B cell (primary cell): ENCODE data around the gene FANCD2. TPM values are rescaled to one million over a fixed set of nuclear protein-coding genes. Genes with fewer than 3 reads are reported as not detected.

Experiments
- ATAC-seq: fragments of 200-7000 bp; cut with Tn5 transposase; one replicate; pipeline ENCODE4 v1.10.0; 2021; ENCODE audit warnings: low read depth, mild to moderate bottlenecking, moderate number of reproducible peaks, moderate library complexity
- CTCF ChIA-PET: fragments of 350-600 bp; sonication (Branson Sonifier 250); formaldehyde crosslinking; loops from one replicate; lab custom pipeline; 2021; ENCODE audit warnings: antibody characterized with exemption, inconsistent platforms; lab: Charles Lee
- POLR2A ChIA-PET: fragments of 350-600 bp; sonication (Branson Sonifier 250); formaldehyde crosslinking; loops from one replicate; lab custom pipeline; 2021; ENCODE audit warnings: antibody characterized with exemption; lab: Charles Lee
- DNase-seq: peaks from one replicate; pipeline ENCODE4 v3.0.0; 2013
- H2AFZ ChIP-seq: 2 replicates; pipeline ENCODE4 v1.6.1; 2012; ENCODE audit warnings: mild to moderate bottlenecking, low read depth, low read length; ENCODE audit not compliant: insufficient read depth, poor library complexity, severe bottlenecking
- H3K27ac ChIP-seq, 2 donors: 1 replicate in 1 of 2; 2 replicates in 1 of 2; pipeline ENCODE4 v1.5.1; 2012 to 2013; ENCODE audit warnings: low read length in 2 of 2, mild to moderate bottlenecking in 2 of 2, moderate library complexity in 1 of 2
- H3K27me3 ChIP-seq, 4 experiments: fragments of 200-600 bp in 1 of 4; sonication (generic) in 1 of 4; replicated peaks in 1 of 4; 1 replicate in 2 of 4; 2 replicates in 2 of 4; pipeline versions ENCODE4 v1.6.1 to v1.7.0; 2013 to 2016; ENCODE audit warnings: low read length in 3 of 4, mild to moderate bottlenecking in 2 of 4, mixed read lengths in 1 of 4, moderate library complexity in 1 of 4; ENCODE audit not compliant: insufficient read depth in 4 of 4, control insufficient read depth in 3 of 4; ENCODE audit errors: control extremely low read depth in 1 of 4
- H3K36me3 ChIP-seq, 2 experiments: replicated peaks in 1 of 2; 1 replicate in 1 of 2; 2 replicates in 1 of 2; pipeline versions ENCODE4 v1.6.1 to v1.7.1; 2013; ENCODE audit warnings: low read length in 1 of 2; ENCODE audit not compliant: insufficient read depth in 2 of 2, control insufficient read depth in 1 of 2; ENCODE audit errors: control extremely low read depth in 1 of 2, extremely low read depth in 1 of 2
- H3K4me1 ChIP-seq, 2 donors: fragments of 200-600 bp in 1 of 2; sonication (generic) in 1 of 2; 1 replicate in 1 of 2; 2 replicates in 1 of 2; pipeline versions ENCODE4 v1.5.1 to v1.6.1; 2013 to 2017; ENCODE audit warnings: low read length in 2 of 2; ENCODE audit not compliant: control insufficient read depth in 2 of 2, insufficient read depth in 2 of 2
- H3K4me2 ChIP-seq: replicated peaks from 2 replicates; pipeline ENCODE3; 2012; ENCODE audit warnings: mild to moderate bottlenecking, low read depth, low read length; ENCODE audit not compliant: poor library complexity, severe bottlenecking
- H3K4me3 ChIP-seq, 5 experiments: fragments of 200-600 bp in 1 of 5; sonication (generic) in 1 of 5; 1 replicate in 3 of 5; 2 replicates in 2 of 5; pipeline versions ENCODE4 v1.5.1 to v1.7.0; 2011 to 2016; ENCODE audit warnings: low read length in 4 of 5, mild to moderate bottlenecking in 4 of 5, low read depth in 2 of 5, control low read depth in 1 of 5, moderate library complexity in 1 of 5; ENCODE audit not compliant: insufficient read depth in 1 of 5; ENCODE audit errors: control extremely low read depth in 1 of 5, extremely low read depth in 1 of 5
- H3K79me2 ChIP-seq: fragments of 200-600 bp; sonication (generic); one replicate; pipeline ENCODE4 v1.6.0; 2016; ENCODE audit warnings: low read length; ENCODE audit not compliant: control insufficient read depth, insufficient read depth
- H3K9ac ChIP-seq: fragments of 200-600 bp; sonication (generic); 2 replicates; pipeline ENCODE4 v1.6.1; 2017; ENCODE audit warnings: mild to moderate bottlenecking, low read length, moderate library complexity
- H3K9me3 ChIP-seq, 3 donors: one replicate each; pipeline versions ENCODE4 v1.6.1 to v1.7.1; 2013; ENCODE audit warnings: low read length in 2 of 3; ENCODE audit not compliant: control insufficient read depth in 2 of 3, insufficient read depth in 1 of 3; ENCODE audit errors: control extremely low read depth in 1 of 3
- H4K20me1 ChIP-seq: 2 replicates; pipeline ENCODE4 v1.6.0; 2012; ENCODE audit warnings: mild to moderate bottlenecking, low read length; ENCODE audit not compliant: insufficient read depth, control insufficient read depth, poor library complexity, severe bottlenecking
- H3K27ac Mint-ChIP-seq: one replicate; pipeline ENCODE4 v1.8.0; 2021; ENCODE audit warnings: mixed read lengths
- H3K27me3 Mint-ChIP-seq: one replicate; pipeline ENCODE4 v1.8.0; 2021; ENCODE audit warnings: mixed read lengths
- H3K4me1 Mint-ChIP-seq: one replicate; pipeline ENCODE4 v1.8.0; 2021; ENCODE audit warnings: mixed read lengths
- H3K4me3 Mint-ChIP-seq: one replicate; pipeline ENCODE4 v1.8.0; 2021; ENCODE audit warnings: mixed read lengths
- H3K9me3 Mint-ChIP-seq: one replicate; pipeline ENCODE4 v1.8.0; 2022; ENCODE audit warnings: mixed read lengths; ENCODE audit not compliant: insufficient read depth
- EZH2 ChIP-seq: IDR thresholded peaks from 2 replicates; pipeline ENCODE4 v1.6.1; 2012; ENCODE audit warnings: borderline replicate concordance, low read depth, mild to moderate bottlenecking, moderate library complexity, low read length; ENCODE audit not compliant: insufficient read depth, poor library complexity, severe bottlenecking
- WGBS: methylation state at CpG from one replicate; pipeline ENCODE4 v1.1.5; 2013; ENCODE audit warnings: missing lambda C conversion rate; ENCODE audit not compliant: insufficient coverage; 5-methylcytosine and 5-hydroxymethylcytosine counted together
- intact Hi-C: fragments of 100-400 bp; cut with micrococcal nuclease; formaldehyde crosslinking; loops from one replicate; pipeline ENCODE4 v1.10.0; 2022
- polyA plus RNA-seq: library from polyadenylated mRNA; depleted of rRNA; stranded (reverse); fragments of >200 nt; gene quantifications from 2 replicates; pipeline ENCODE4 v1.2.3, GENCODE V29; 2012
- total RNA-seq, 2 donors: library from RNA; stranded (reverse); fragments of 120-200 nt in 1 of 2; gene quantifications; 1 replicate in 1 of 2; 2 replicates in 1 of 2; pipeline versions ENCODE4 v1.2.3 to v1.2.4, GENCODE V29; 2013 to 2022
- TF ChIP-seq, protein P1 (sequence below): fragments of 200-600 bp; IDR thresholded peaks from one replicate; pipeline ENCODE4 v1.8.0; 2022; ENCODE audit warnings: antibody characterized with exemption, mild to moderate bottlenecking

Gene FANCD2
- total and polyA plus RNA-seq, 2 donors (not counting 1 experiment from before 2014, with no cell fraction given), result 31.7 to 65.8 TPM

- Mint-ChIP-seq H3K9me3 (no peaks in the 10 kb centered on the region), H3K27ac (peak overlapping the region; percentile 85), H3K27me3 (no peaks in the 10 kb centered on the region), H3K4me1 (peaks cover 45% of the 10 kb centered on the region), H3K4me3 (peak overlapping the region; percentile 81)
- Histone ChIP-seq H3K36me3 (peaks cover 8 to 34% of the 10 kb centered on the region in 2 experiments), H3K9ac (peak overlapping the region; percentile 17), H3K4me3 (peak overlapping the region in 2 of 5 experiments; percentile 3 to 19), H3K9me3 (peaks cover 0 to 3% (median 0%) of the 10 kb centered on the region in 3 donors), H3K4me2 (peak overlapping the region; percentile 58), H3K4me1 (peaks cover 35 to 61% of the 10 kb centered on the region in 2 donors), H3K27me3 (no peaks in the 10 kb centered on the region), H3K79me2 (peaks cover 86% of the 10 kb centered on the region), H2AFZ (no peak overlapping the region), H4K20me1 (peaks cover 53% of the 10 kb centered on the region), H3K27ac (peak overlapping the region; percentile 67 to 71)
- ATAC-seq, result no peak
- ChIA-PET CTCF (interaction anchor here (0.9 to 1.5 kb wide), 2 partner anchors 52 to 77 kb away, joined by 3 to 4 read pairs; no protein-coding TSS in a partner anchor), POLR2A (no interaction called here)
- WGBS, result 0% methylated on average over 1 of the region's 4 CpGs
- intact Hi-C loops, result loop anchor here (1.0 to 2.0 kb wide), 2 partner anchors 19 to 353 kb away; partner anchors contain the start of genes IRAK2 and TADA3
- TF ChIP-seq EZH2, result no peak
- peak; percentile 52 for DNase-seq
Observed at GRCh38 chr3:10145685-10146084, 119.4 kb downstream of the FANCD2 start.

DNA sequence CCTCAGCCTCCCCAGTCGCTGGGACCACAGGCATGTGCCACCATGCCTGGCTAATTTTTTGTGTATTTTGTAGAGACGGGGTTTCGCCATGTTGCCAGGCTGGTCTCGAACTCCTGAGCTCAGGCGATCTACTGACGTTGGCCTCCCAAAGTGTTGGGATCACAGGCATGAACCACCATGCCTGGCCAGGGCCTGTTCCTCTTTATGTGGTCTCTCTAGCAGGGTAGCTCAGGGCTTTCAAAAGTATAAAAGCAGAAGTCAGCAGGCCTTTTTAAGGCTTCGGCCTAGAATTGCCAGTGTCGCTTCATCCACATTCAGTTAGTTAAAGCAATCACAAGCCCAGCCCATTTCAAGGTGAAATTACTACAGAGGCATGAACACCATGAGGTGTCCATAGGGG is 123.0 kb downstream of the FANCD2 start:
- peaks cover 74% of the 10 kb centered on the region for H3K79me2 ChIP-seq
- no peak for TF ChIP-seq EZH2
- TF ChIP-seq, protein P1, sequence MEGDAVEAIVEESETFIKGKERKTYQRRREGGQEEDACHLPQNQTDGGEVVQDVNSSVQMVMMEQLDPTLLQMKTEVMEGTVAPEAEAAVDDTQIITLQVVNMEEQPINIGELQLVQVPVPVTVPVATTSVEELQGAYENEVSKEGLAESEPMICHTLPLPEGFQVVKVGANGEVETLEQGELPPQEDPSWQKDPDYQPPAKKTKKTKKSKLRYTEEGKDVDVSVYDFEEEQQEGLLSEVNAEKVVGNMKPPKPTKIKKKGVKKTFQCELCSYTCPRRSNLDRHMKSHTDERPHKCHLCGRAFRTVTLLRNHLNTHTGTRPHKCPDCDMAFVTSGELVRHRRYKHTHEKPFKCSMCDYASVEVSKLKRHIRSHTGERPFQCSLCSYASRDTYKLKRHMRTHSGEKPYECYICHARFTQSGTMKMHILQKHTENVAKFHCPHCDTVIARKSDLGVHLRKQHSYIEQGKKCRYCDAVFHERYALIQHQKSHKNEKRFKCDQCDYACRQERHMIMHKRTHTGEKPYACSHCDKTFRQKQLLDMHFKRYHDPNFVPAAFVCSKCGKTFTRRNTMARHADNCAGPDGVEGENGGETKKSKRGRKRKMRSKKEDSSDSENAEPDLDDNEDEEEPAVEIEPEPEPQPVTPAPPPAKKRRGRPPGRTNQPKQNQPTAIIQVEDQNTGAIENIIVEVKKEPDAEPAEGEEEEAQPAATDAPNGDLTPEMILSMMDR, result no peak
- no peak overlapping the region for H3K4me3 ChIP-seq
- H3K9me3 ChIP-seq, result peaks cover 0 to 3% (median 0%) of the 10 kb centered on the region in 3 donors
- intact Hi-C loops, result loop anchor here (2.0 kb wide), 1 partner anchor 76 kb away; no protein-coding TSS in a partner anchor
- H3K9ac ChIP-seq, result no peak overlapping the region
- H3K36me3 ChIP-seq, result peaks cover 8 to 56% of the 10 kb centered on the region in 2 experiments
- H3K27ac Mint-ChIP-seq, result peak overlapping the region; percentile 82
- H3K27me3 Mint-ChIP-seq, result no peaks in the 10 kb centered on the region
- peak overlapping the region; percentile 5 for H3K4me3 Mint-ChIP-seq
- H4K20me1 ChIP-seq, result peaks cover 32% of the 10 kb centered on the region
- DNase-seq (peak; percentile 62), ATAC-seq (peak; percentile 67)
- H2AFZ ChIP-seq, result no peak overlapping the region
- H3K9me3 Mint-ChIP-seq, result no peaks in the 10 kb centered on the region
- peaks cover 17 to 36% of the 10 kb centered on the region in 2 donors for H3K4me1 ChIP-seq
- H3K27me3 ChIP-seq, result no peaks in the 10 kb centered on the region
- peaks cover 28% of the 10 kb centered on the region for H3K4me1 Mint-ChIP-seq
- CTCF ChIA-PET, result interaction anchor here (1.0 to 1.4 kb wide), 4 partner anchors 65 to 113 kb away, joined by 3 to 7 read pairs (median 4); no protein-coding TSS in a partner anchor
- H3K4me2 ChIP-seq, result no peak overlapping the region
- H3K27ac ChIP-seq, result peak overlapping the region; percentile 28 to 58
- POLR2A ChIA-PET, result interaction anchor here (0.7 to 1.1 kb wide), 2 partner anchors 84 to 96 kb away, joined by 3 to 4 read pairs; no protein-coding TSS in a partner anchor
- 69% methylated on average over 7 of the region's 8 CpGs for WGBS
